OCI-LY7 (cell line): ENCODE measurements around the gene TASP1. TPM values are rescaled to one million over a fixed set of nuclear protein-coding genes. Genes with fewer than 3 reads are reported as not detected.

ENCODE experiments used
- BruUV-seq: library from RNA; stranded (reverse); fragments of 400-500 nt; replicated peaks from 2 replicates; lab custom pipeline; 2021; lab: Mats Ljungman, UMichigan
- CTCF ChIA-PET: fragments of 300-600 bp; sonication (Branson Sonifier 250); formaldehyde crosslinking; loops from one replicate; lab custom pipeline; 2022; ENCODE audit warnings: antibody characterized with exemption; ENCODE audit not compliant: unreplicated experiment; lab: Charles Lee
- POLR2A ChIA-PET: fragments of 300-600 bp; sonication (Branson Sonifier 250); formaldehyde crosslinking; loops from one replicate; lab custom pipeline; 2022; ENCODE audit warnings: antibody characterized with exemption; lab: Charles Lee
- DNase-seq: peaks from one replicate; pipeline ENCODE4 v3.0.0-alpha.2; 2015; ENCODE audit warnings: low spot score
- H2AFZ ChIP-seq: fragments of 200-600 bp; sonication (generic), shearing (Covaris generic); 2 replicates; pipeline ENCODE4 v1.6.1; 2014; ENCODE audit warnings: mild to moderate bottlenecking, antibody characterized with exemption, low read length, moderate library complexity
- H3K27ac ChIP-seq: fragments of 200-600 bp; sonication (generic); 2 replicates; pipeline ENCODE4 v1.5.1; 2014; ENCODE audit warnings: mixed run types, low read depth, mild to moderate bottlenecking, moderate library complexity, low read length, inconsistent platforms; ENCODE audit not compliant: poor library complexity, severe bottlenecking
- H3K36me3 ChIP-seq: fragments of 200-600 bp; sonication (generic); 2 replicates; pipeline ENCODE4 v1.6.1; 2014; ENCODE audit warnings: mild to moderate bottlenecking, antibody characterized with exemption, low read length, moderate library complexity, mixed read lengths; ENCODE audit not compliant: insufficient read depth
- H3K4me1 ChIP-seq: fragments of 200-600 bp; sonication (generic); 2 replicates; pipeline ENCODE4 v1.5.1; 2014; ENCODE audit warnings: mild to moderate bottlenecking, low read length; ENCODE audit not compliant: insufficient read depth, poor library complexity, severe bottlenecking
- H3K4me2 ChIP-seq: fragments of 200-600 bp; sonication (generic); 2 replicates; pipeline ENCODE4 v1.6.1; 2014; ENCODE audit warnings: mild to moderate bottlenecking, low read length
- H3K4me3 ChIP-seq: fragments of 200-600 bp; sonication (generic); 2 replicates; pipeline ENCODE4 v1.5.1; 2014; ENCODE audit warnings: mild to moderate bottlenecking, low read depth, low read length; ENCODE audit not compliant: poor library complexity, severe bottlenecking
- H3K79me2 ChIP-seq: fragments of 200-600 bp; sonication (generic); 2 replicates; pipeline ENCODE4 v1.6.1; 2016; ENCODE audit warnings: low read depth, mild to moderate bottlenecking, low read length, moderate library complexity, mixed read lengths; ENCODE audit not compliant: insufficient read depth
- H3K9me2 ChIP-seq: fragments of 200-600 bp; sonication (generic); 2 replicates; pipeline ENCODE4 v1.6.1; 2016; ENCODE audit warnings: mild to moderate bottlenecking, low read length, mixed read lengths; ENCODE audit not compliant: insufficient read depth
- H3K9me3 ChIP-seq: fragments of 200-600 bp; sonication (generic); 2 replicates; pipeline ENCODE4 v1.6.1; 2014; ENCODE audit warnings: mild to moderate bottlenecking, mixed run types, low read length, mixed read lengths
- H4K20me1 ChIP-seq: fragments of 200-600 bp; sonication (generic); 2 replicates; pipeline ENCODE4 v1.6.1; 2014; ENCODE audit warnings: mild to moderate bottlenecking, antibody characterized with exemption, low read length, moderate library complexity, mixed read lengths; ENCODE audit not compliant: insufficient read depth
- EZH2phosphoT487 ChIP-seq: fragments of 200-600 bp; sonication (generic); IDR thresholded peaks from 2 replicates; pipeline ENCODE4 v1.6.1; 2018; ENCODE audit warnings: low read depth, borderline replicate concordance, mild to moderate bottlenecking, mixed run types, antibody characterized with exemption, low read length, moderate library complexity, mixed read lengths
- intact Hi-C: fragments of 100-400 bp; cut with micrococcal nuclease; formaldehyde crosslinking; loops from one replicate; pipeline ENCODE4 v1.10.0; 2022; ENCODE audit not compliant: unreplicated experiment
- total RNA-seq, 2 experiments: library from RNA; depleted of rRNA in 1 of 2; stranded (reverse); fragments of >200 nt in 1 of 2; shearing (Covaris generic) in 1 of 2; gene quantifications; 2 replicates each; pipeline ENCODE4 v1.2.3, GENCODE V29; 2014 to 2022
- TF ChIP-seq, protein P1 (sequence below): fragments of 200-600 bp; sonication (generic); conservative IDR thresholded peaks from 2 replicates; pipeline ENCODE4 v1.5.1; 2014; ENCODE audit warnings: mild to moderate bottlenecking, antibody characterized with exemption, low read length, moderate library complexity, mixed read lengths

TASP1 gene
- total RNA-seq, 2 experiments from 2014 or later = 12.9 to 15.5 TPM

GRCh38 chr20:13424174-13424833, 214.4 kb downstream of the TASP1 start:
- Histone ChIP-seq H3K4me3 (no peak overlapping the region), H3K27ac (no peak overlapping the region), H3K4me2 (no peak overlapping the region), H3K9me2 (no peaks in the 10 kb centered on the region), H4K20me1 (no peaks in the 10 kb centered on the region), H3K79me2 (no peaks in the 10 kb centered on the region), H3K4me1 (no peaks in the 10 kb centered on the region), H3K9me3 (no peaks in the 10 kb centered on the region), H2AFZ (no peak overlapping the region), H3K36me3 (no peaks in the 10 kb centered on the region)
- intact Hi-C loops = no loop called here
- ChIA-PET POLR2A (interaction anchor here (0.6 kb wide), 1 partner anchor 464 kb away, joined by 3 read pairs; no protein-coding TSS in a partner anchor), CTCF (no interaction called here)
- no TSS peak for BruUV-seq
- no peak for DNase-seq
- TF ChIP-seq EZH2phosphoT487 = no peak
- TF ChIP-seq, protein P1, sequence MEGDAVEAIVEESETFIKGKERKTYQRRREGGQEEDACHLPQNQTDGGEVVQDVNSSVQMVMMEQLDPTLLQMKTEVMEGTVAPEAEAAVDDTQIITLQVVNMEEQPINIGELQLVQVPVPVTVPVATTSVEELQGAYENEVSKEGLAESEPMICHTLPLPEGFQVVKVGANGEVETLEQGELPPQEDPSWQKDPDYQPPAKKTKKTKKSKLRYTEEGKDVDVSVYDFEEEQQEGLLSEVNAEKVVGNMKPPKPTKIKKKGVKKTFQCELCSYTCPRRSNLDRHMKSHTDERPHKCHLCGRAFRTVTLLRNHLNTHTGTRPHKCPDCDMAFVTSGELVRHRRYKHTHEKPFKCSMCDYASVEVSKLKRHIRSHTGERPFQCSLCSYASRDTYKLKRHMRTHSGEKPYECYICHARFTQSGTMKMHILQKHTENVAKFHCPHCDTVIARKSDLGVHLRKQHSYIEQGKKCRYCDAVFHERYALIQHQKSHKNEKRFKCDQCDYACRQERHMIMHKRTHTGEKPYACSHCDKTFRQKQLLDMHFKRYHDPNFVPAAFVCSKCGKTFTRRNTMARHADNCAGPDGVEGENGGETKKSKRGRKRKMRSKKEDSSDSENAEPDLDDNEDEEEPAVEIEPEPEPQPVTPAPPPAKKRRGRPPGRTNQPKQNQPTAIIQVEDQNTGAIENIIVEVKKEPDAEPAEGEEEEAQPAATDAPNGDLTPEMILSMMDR = no peak

GRCh38 chr20:13423472-13424173, 215.1 kb downstream of the TASP1 start:
- CTCF ChIA-PET = no interaction called here
- POLR2A ChIA-PET = interaction anchor here (0.6 kb wide), 1 partner anchor 465 kb away, joined by 3 read pairs; no protein-coding TSS in a partner anchor

More at GRCh38 chr20:13423472-13424173, 215.1 kb downstream of the TASP1 start:
- TF ChIP-seq, protein P1 = no peak
- TF ChIP-seq EZH2phosphoT487 = no peak
- no peak overlapping the region for H3K4me3 ChIP-seq
- H3K9me2 ChIP-seq = no peaks in the 10 kb centered on the region
- no peaks in the 10 kb centered on the region for H4K20me1 ChIP-seq
- no peaks in the 10 kb centered on the region for H3K36me3 ChIP-seq
- DNase-seq = no peak
- BruUV-seq = no TSS peak
- H3K4me2 ChIP-seq = no peak overlapping the region
- no peak overlapping the region for H3K27ac ChIP-seq
- H3K4me1 ChIP-seq = no peaks in the 10 kb centered on the region
- intact Hi-C loops = no loop called here
- no peaks in the 10 kb centered on the region for H3K79me2 ChIP-seq
- H3K9me3 ChIP-seq = no peaks in the 10 kb centered on the region
- H2AFZ ChIP-seq = no peak overlapping the region
